Lower leg skin (tissue), 4 donors: ENCODE measurements around the gene ADARB1. TPM values are rescaled to one million over a fixed set of nuclear protein-coding genes. Genes with fewer than 3 reads are reported as not detected.
A peak's percentile ranks its signal among the peaks of the same experiment; 100 is the strongest.

Experiments
- DNase-seq, 2 donors: peaks; one replicate each; pipeline ENCODE4 v3.0.0-alpha.2; 2019; ENCODE audit warnings: low spot score in 2 of 2
- H3K4me3 ChIP-seq: fragments of 200-600 bp; sonication (generic); 2 replicates; pipeline ENCODE4 v1.5.1; 2017; ENCODE audit warnings: mild to moderate bottlenecking, low read depth; ENCODE audit not compliant: poor library complexity, severe bottlenecking
- CTCF ChIP-seq, 3 donors: fragments of 450-650 bp; IDR thresholded peaks; one replicate each; pipeline ENCODE4 v1.5.1; 2016; ENCODE audit warnings: antibody characterized with exemption in 3 of 3, mild to moderate bottlenecking in 3 of 3, moderate library complexity in 2 of 3
- POLR2A ChIP-seq, 2 donors: fragments of 450-650 bp; IDR thresholded peaks; one replicate each; pipeline ENCODE4 v1.6.1; 2016 to 2017; ENCODE audit warnings: antibody characterized with exemption in 2 of 2, mild to moderate bottlenecking in 1 of 2, moderate library complexity in 1 of 2
- WGBS, 2 donors: methylation state at CpG; one replicate each; pipeline ENCODE4 v1.1.5; 2018; 5-methylcytosine and 5-hydroxymethylcytosine counted together
- intact Hi-C: fragments of 100-400 bp; cut with DNase I; formaldehyde crosslinking; loops from one replicate; pipeline ENCODE4 v1.15.0; 2023; ENCODE audit warnings: low total_unique reads
- total RNA-seq, 4 donors: library from RNA; depleted of rRNA; stranded (reverse); fragments of >200 nt; gene quantifications; one replicate each; pipeline ENCODE4 v1.1.0, GENCODE V29; 2016

Gene ADARB1
- total RNA-seq, 4 donors from 2014 or later, result 14.6 to 21.9 (median 16.6) TPM

GRCh38 chr21:45041984-45042663, 32.3 kb upstream of the ADARB1 start:
- 81 to 90% methylated on average over 7 of the region's 7 CpGs for WGBS, 2 donors
- DNase-seq, result peak in 1 of 2 donors; percentile 48
- no peak overlapping the region for H3K4me3 ChIP-seq
- intact Hi-C loops, result no loop called here
- TF ChIP-seq POLR2A (IDR thresholded peaks at IDR 0.05) (no peak), CTCF (IDR thresholded peaks at IDR 0.05) (no peak)

GRCh38 chr21:45042664-45043161, 31.7 kb upstream of the ADARB1 start:
- WGBS, 2 donors, result 59 to 77% methylated on average over 13 to 15 of the region's 15 CpGs
- intact Hi-C loops, result no loop called here
- DNase-seq, result peak in 1 of 2 donors; percentile 83
- H3K4me3 ChIP-seq, result no peak overlapping the region
- no peak for TF ChIP-seq CTCF (IDR thresholded peaks at IDR 0.05)
- TF ChIP-seq POLR2A (IDR thresholded peaks at IDR 0.05), result no peak

- H3K4me3 ChIP-seq, result no peak overlapping the region
- 91 to 95% methylated on average over 22 of the region's 22 CpGs for WGBS, 2 donors
- TF ChIP-seq POLR2A (IDR thresholded peaks at IDR 0.05), result no peak
- TF ChIP-seq CTCF (IDR thresholded peaks at IDR 0.05), result no peak
- peak in 1 of 2 donors; percentile 79 for DNase-seq
- intact Hi-C loops, result no loop called here
Measured at GRCh38 chr21:45043541-45044020, 30.8 kb upstream of the ADARB1 start.

GRCh38 chr21:45045481-45045880, 28.9 kb upstream of the ADARB1 start:
- WGBS, 2 donors, result 50 to 53% methylated on average over 5 of the region's 5 CpGs
- TF ChIP-seq CTCF (IDR thresholded peaks at IDR 0.05) (no peak), POLR2A (IDR thresholded peaks at IDR 0.05) (no peak)
- intact Hi-C loops, result no loop called here
- no peak for DNase-seq
- H3K4me3 ChIP-seq, result no peak overlapping the region

GRCh38 chr21:45047257-45047656, 27.1 kb upstream of the ADARB1 start:
- no peak for DNase-seq
- intact Hi-C loops, result no loop called here

More at GRCh38 chr21:45047257-45047656, 27.1 kb upstream of the ADARB1 start:
- WGBS, 2 donors, result 85 to 89% methylated on average over 1 of the region's 1 CpG
- no peak overlapping the region for H3K4me3 ChIP-seq
- TF ChIP-seq CTCF (IDR thresholded peaks at IDR 0.05), result no peak
- TF ChIP-seq POLR2A (IDR thresholded peaks at IDR 0.05), result no peak
